H1 (cell line): Measurements from ENCODE around the gene TGM5. TPM values are rescaled to one million over a fixed set of nuclear protein-coding genes. Genes with fewer than 3 reads are reported as not detected.

ENCODE experiments used
- ATF2 ChIP-seq: IDR thresholded peaks from 2 replicates; pipeline ENCODE4 v1.6.1; 2012; ENCODE audit warnings: low read length, inconsistent platforms
- CBX8 ChIP-seq: fragments of 300-800, 300-1000 bp; sonication (generic); IDR thresholded peaks from 2 replicates; pipeline ENCODE4 v1.7.1; 2016; ENCODE audit warnings: low read depth, low read length, borderline replicate concordance
- HDAC6 ChIP-seq: IDR thresholded peaks from one replicate; pipeline ENCODE4 v1.7.1; 2012; ENCODE audit warnings: low read depth, mild to moderate bottlenecking, inconsistent platforms, low read length, moderate library complexity
- PHF8 ChIP-seq: fragments of 200-600 bp; sonication (generic); conservative IDR thresholded peaks from 2 replicates; pipeline ENCODE4 v1.7.1; 2012; ENCODE audit warnings: low read depth, mild to moderate bottlenecking, inconsistent platforms, low read length, moderate library complexity
- RFX5 ChIP-seq: IDR thresholded peaks from 2 replicates; pipeline ENCODE4 v1.6.1; 2011; ENCODE audit warnings: low read depth, low read length, improper control_type of control experiment, borderline replicate concordance
- RNF2 ChIP-seq: fragments of 200-900, 300-1000 bp; sonication (generic); IDR thresholded peaks from 2 replicates; pipeline ENCODE4 v1.7.1; 2016; ENCODE audit warnings: borderline replicate concordance, low read depth, mild to moderate bottlenecking, antibody characterized with exemption, low read length; ENCODE audit not compliant: poor library complexity, severe bottlenecking; ENCODE audit errors: missing control alignments
- SP2 ChIP-seq: IDR thresholded peaks from 2 replicates; pipeline ENCODE4 v1.6.1; 2012; ENCODE audit warnings: mild to moderate bottlenecking, low read length, inconsistent platforms
- polyA plus RNA-seq, 7 experiments: library from polyadenylated mRNA; depleted of rRNA in 3 of 7; stranded (reverse) in 5 of 7; unstranded in 2 of 7; fragments of >200 nt in 5 of 7; fragments of 200-250 nt in 2 of 7; gene quantifications; 1 replicate in 5 of 7; 2 replicates in 1 of 7; 4 replicates in 1 of 7; pipeline versions ENCODE4 v1.2.1 to v1.2.3, GENCODE V29; 2011 to 2013; ENCODE audit warnings: missing spikeins in 2 of 7, mixed read lengths in 2 of 7
- total RNA-seq: library from RNA; stranded (reverse); fragmentation: NEBNext Ultra II Directional; extraction: Animal tissue kit (Norgen Biotek cat#: 25700); gene quantifications from 2 replicates; pipeline ENCODE4 v1.2.1, GENCODE V29; 2021

The TGM5 gene
- total and polyA plus RNA-seq, 2 of the 8 experiments (the other 6 are each of a cell fraction or from before 2014, with no cell fraction given): not detected

DNA sequence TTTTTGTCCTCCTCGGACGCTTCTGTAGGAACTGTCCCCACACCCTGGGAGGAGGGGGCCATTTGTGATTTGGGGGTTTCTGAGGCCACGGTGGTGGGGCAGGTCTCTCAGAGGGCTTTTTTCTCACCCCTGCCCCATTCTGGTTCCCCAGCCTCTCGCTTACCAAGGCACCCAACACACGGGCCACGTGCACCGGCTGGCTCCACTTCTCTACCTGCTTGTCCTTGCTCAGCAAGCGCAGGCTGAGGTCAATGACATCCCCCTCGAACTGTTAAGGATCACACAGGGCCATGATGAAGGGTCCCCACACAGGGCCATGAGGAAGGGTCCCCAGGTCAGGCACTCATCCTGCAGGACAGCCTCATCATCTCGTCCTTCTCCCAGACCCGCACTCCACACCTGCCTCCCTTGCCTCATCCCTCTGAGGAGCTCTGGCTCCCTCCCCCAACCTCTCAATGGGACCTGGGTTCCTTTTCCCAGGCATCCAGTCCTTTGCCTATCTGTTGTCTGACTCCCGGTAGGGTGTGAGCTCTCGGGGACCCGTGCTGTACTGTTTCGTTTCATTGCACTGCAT lies 56.5 kb downstream of the TGM5 start (continued):
- no peak for TF ChIP-seq ATF2
- TF ChIP-seq SP2: no peak
- TF ChIP-seq RNF2: no peak
- TF ChIP-seq RFX5: no peak
- TF ChIP-seq HDAC6: no peak
- TF ChIP-seq CBX8: no peak
- no peak for TF ChIP-seq PHF8
